Measurements from ENCODE around the gene THTPA. TPM values are rescaled to one million over a fixed set of nuclear protein-coding genes. Genes with fewer than 3 reads are reported as not detected.

Gene THTPA
- total RNA-seq, 1 donor from 2014 or later = 18.6 TPM

GRCh38 chr14:23600806-23601205 lies 44.7 kb downstream of the THTPA start:
- no peak for TF ChIP-seq CTCF (IDR thresholded peaks at IDR 0.05)
- intact Hi-C loops (cut with micrococcal nuclease) = no loop called here
- Mint-ChIP-seq H3K9me3 (peaks cover 3% of the 10 kb centered on the region), H3K36me3 (ENCODE audit: low read depth) (no peaks in the 10 kb centered on the region), H3K27me3 (peaks cover 13% of the 10 kb centered on the region), H3K4me3 (no peak overlapping the region), H3K4me1 (no peaks in the 10 kb centered on the region), H3K27ac (no peak overlapping the region)
- POLR2A ChIA-PET = no interaction called here
- DNase-seq (no peak), ATAC-seq (ENCODE audit: low read depth) (no peak)
- CTCF ChIA-PET = interaction anchor here (0.9 kb wide), 1 partner anchor 32 kb away, joined by 4 read pairs; no protein-coding TSS in a partner anchor

GRCh38 chr14:23601424-23601823 lies 45.4 kb downstream of the THTPA start:
- H3K27me3 Mint-ChIP-seq = peaks cover 14% of the 10 kb centered on the region

GRCh38 chr14:23601845-23602180 lies 45.7 kb downstream of the THTPA start:
- ATAC-seq (ENCODE audit: low read depth) = no peak
- H3K27me3 Mint-ChIP-seq = peaks cover 13% of the 10 kb centered on the region
- no peaks in the 10 kb centered on the region for H3K36me3 Mint-ChIP-seq (ENCODE audit: low read depth)
- CTCF ChIA-PET = no interaction called here
- intact Hi-C loops (cut with micrococcal nuclease) = no loop called here
- no peak for DNase-seq
- no peaks in the 10 kb centered on the region for H3K4me1 Mint-ChIP-seq
- POLR2A ChIA-PET = no interaction called here
- H3K27ac Mint-ChIP-seq = no peak overlapping the region
- no peak overlapping the region for H3K4me3 Mint-ChIP-seq
- no peak for TF ChIP-seq CTCF (IDR thresholded peaks at IDR 0.05)
- H3K9me3 Mint-ChIP-seq = peaks cover 3% of the 10 kb centered on the region

More at GRCh38 chr14:23601424-23601823, 45.4 kb downstream of the THTPA start:
- POLR2A ChIA-PET = no interaction called here
- no peak for ATAC-seq (ENCODE audit: low read depth)
- H3K27ac Mint-ChIP-seq = no peak overlapping the region
- H3K4me3 Mint-ChIP-seq = no peak overlapping the region
- H3K9me3 Mint-ChIP-seq = peaks cover 3% of the 10 kb centered on the region
- intact Hi-C loops (cut with micrococcal nuclease) = no loop called here
- no peak for DNase-seq
- TF ChIP-seq CTCF (IDR thresholded peaks at IDR 0.05) = no peak
- CTCF ChIA-PET = interaction anchor here (0.9 kb wide), 1 partner anchor 31 kb away, joined by 4 read pairs; no protein-coding TSS in a partner anchor
- H3K4me1 Mint-ChIP-seq = no peaks in the 10 kb centered on the region
- H3K36me3 Mint-ChIP-seq (ENCODE audit: low read depth) = no peaks in the 10 kb centered on the region

- CTCF ChIA-PET = no interaction called here
- peaks cover 9% of the 10 kb centered on the region for H3K27me3 Mint-ChIP-seq
These were observed 46.4 kb downstream of the THTPA start for GRCh38 chr14:23602181-23603095.

More at GRCh38 chr14:23602181-23603095, 46.4 kb downstream of the THTPA start:
- Mint-ChIP-seq H3K4me3 (no peak overlapping the region), H3K9me3 (peaks cover 3% of the 10 kb centered on the region), H3K4me1 (no peaks in the 10 kb centered on the region), H3K27ac (no peak overlapping the region), H3K36me3 (ENCODE audit: low read depth) (no peaks in the 10 kb centered on the region)
- DNase-seq = no peak
- POLR2A ChIA-PET = no interaction called here
- ATAC-seq (ENCODE audit: low read depth) = no peak
- intact Hi-C loops (cut with micrococcal nuclease) = no loop called here
- TF ChIP-seq CTCF (IDR thresholded peaks at IDR 0.05) = no peak

All from activated B cell treated with CpG ODN at 0.5 μM for 24 hours (primary cell).